HG03575 (cell line): ENCODE results near the gene SNAPC4.

Source experiments
- ATAC-seq: cut with Tn5 transposase; IDR thresholded peaks from one replicate; pipeline ENCODE4 v1.9.1; 2021; ENCODE audit not compliant: unreplicated experiment, insufficient number of reproducible peaks, low FRiP score; ENCODE audit errors: extremely low read depth

SNAPC4 gene

GRCh38 chr9:136395345-136396218, 4.4 kb downstream of the SNAPC4 start:
- no peak for ATAC-seq

GRCh38 chr9:136395020-136395340, 5.0 kb downstream of the SNAPC4 start:
- no peak for ATAC-seq

GRCh38 chr9:136394312-136395019, 5.5 kb downstream of the SNAPC4 start:
- no peak for ATAC-seq

DNA sequence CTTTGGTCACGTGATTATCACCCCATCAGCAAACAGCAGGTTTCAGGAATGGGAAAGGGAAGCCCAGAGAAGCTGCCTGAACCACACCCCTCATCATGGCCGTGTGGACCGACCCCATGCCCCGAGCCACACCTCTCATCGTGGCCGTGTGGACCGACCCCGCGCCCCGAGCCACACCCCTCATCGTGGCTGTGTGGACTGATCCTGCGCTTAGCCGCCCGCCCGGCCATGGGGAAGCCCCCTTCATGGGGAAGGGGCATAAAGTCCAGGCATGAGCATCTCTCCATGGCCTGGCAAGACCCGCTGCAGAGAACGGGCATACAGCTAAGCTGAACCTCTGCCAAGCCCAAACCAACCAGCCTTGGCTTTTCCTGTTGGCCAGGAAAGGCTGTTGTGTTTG, 6.4 kb downstream of the SNAPC4 start:
- no peak for ATAC-seq

GRCh38 chr9:136392538-136393449, 7.2 kb downstream of the SNAPC4 start:
- ATAC-seq = no peak

DNA sequence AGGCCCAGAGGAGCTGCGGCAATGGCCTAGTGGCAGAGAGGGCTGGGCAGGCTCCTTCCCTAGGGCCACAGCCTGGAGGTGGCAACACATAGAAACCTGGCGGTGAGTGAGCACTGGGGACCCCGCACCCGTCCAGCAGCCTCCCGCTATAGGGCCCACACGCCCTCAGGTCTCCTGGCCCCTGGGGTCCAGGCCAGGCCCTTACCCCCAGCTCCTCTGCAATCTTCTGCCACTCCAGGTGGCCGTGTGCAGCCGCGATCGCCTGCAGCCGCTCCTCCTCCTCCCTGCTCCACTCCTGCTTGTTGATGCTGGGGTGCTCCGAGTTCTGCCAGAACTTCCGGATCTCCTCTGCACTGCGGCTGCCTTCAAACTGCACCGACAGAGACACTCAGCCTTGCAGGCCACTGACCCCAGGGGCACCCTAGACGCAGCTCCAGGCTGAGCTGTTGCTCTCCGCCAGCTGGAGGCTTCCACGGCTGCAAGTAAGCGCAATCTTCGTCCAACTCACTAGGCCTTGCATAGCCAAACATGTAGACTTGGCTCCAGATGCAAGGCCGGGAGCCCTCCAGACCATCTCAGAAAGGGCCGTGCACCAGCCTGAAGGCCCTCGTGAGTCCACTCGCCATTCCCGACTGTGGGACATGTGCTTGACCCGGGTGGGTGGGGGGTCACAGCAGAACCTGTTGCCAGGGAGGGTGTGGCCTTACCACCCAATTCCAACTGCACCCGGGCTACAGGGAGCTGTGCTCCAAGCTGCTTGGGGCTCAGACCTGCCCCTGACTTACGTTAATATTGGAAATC, 8.0 kb downstream of the SNAPC4 start:
- no peak for ATAC-seq

DNA sequence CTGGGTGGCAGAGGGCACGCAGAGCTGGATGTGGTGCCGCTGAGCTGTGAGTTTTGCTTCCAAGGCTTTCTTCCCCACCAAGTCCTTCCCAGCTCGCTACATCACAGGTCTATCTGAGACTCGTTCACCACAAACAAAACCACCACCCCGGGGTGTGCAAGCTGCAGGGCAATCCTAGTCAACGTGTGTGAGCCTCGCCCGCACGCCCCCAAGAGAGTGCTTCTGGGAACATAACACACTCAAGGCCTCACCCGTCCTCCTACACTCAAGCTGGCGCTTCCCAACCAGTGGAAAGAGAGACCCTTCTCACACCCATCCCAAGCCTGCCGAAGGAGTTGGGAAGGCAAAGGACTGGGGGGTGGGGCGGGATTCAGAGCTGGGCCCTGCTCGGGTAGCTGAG, 10.6 kb downstream of the SNAPC4 start:
- ATAC-seq = no peak

DNA sequence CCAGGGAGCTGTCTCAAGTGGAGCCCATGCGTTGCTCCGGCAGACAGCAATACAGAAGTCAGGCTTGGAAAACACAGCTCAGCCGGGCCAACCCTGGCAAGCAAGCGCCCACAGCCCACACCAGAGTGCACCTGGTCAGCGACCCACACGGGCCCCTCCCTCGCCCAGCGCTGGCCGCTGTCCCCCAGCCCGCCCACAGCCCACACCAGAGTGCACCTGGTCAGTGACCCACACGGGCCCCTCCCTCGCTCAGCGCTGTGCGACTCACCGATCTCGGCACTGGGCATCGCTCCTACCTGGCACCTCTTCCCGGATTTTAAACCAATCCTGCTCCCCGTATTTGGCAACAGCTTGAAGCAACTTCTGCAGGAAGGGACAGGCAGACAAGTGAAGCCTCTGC, 12.8 kb downstream of the SNAPC4 start:
- no peak for ATAC-seq

GRCh38 chr9:136386018-136386417, 14.0 kb downstream of the SNAPC4 start:
- no peak for ATAC-seq

DNA sequence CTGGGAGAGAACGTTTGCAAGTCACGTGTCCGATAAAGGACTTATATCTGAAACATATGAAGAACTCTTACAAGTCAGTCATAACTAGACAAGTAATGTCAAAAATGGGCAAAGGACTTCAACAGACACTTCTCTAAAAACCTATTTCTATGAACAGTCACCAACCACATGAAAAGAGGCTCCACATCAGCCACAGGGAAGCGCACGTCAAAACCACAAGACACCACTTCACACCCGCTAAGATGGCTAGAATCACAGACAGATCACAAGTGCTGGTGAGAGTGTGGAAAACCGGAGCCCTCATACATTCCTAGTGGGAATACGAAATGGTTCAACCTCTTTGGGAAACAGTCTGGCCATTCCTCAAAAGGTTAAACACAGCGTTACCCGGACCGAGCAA, 15.0 kb downstream of the SNAPC4 start:
- no peak for ATAC-seq

DNA sequence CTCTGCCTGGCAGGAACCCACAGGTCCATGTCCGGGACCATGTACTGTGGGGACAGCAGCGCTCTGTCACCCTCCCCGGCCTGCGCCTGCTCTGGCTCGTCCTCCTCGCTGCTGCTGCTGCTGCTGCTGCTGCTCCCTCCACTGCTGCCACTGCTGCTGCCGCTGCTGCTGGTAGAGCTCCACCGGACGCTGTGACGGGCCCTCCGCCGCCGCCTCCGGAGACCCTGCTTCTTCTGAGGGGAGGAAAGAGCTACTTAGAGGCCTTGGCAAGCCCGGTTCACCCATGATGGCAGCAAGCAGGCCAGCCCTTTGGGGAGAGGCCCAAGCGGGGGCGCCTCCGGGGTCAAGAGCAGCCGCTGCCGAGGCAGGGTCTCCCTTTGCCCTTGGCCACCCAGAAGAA, 16.5 kb downstream of the SNAPC4 start:
- no peak for ATAC-seq

GRCh38 chr9:136381966-136382513, 17.9 kb downstream of the SNAPC4 start:
- no peak for ATAC-seq

- no peak for ATAC-seq
Measured at GRCh38 chr9:136381311-136381710, 18.7 kb downstream of the SNAPC4 start.

- ATAC-seq = no peak
Measured at GRCh38 chr9:136380381-136380780, 19.6 kb downstream of the SNAPC4 start.

DNA sequence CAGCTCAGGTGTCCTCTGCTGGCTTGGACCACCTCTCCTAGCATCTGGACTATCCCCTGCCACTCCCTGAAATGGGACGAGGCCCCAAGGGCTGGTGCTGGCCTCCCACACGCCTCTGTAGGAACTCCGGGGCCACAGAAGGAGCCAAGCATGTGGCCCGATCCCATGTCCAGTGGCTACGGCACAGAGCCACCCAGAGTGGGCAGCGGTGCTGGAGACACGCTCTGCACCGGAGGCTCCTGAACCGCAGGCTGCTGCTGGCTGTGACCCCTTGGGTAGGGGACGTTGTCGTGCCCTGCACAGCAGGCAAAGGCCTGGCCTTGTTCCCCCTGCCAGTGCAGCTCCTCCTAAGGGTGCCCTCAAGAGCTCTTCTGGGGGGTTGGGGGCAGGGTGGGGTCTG, 20.1 kb downstream of the SNAPC4 start:
- no peak for ATAC-seq

DNA sequence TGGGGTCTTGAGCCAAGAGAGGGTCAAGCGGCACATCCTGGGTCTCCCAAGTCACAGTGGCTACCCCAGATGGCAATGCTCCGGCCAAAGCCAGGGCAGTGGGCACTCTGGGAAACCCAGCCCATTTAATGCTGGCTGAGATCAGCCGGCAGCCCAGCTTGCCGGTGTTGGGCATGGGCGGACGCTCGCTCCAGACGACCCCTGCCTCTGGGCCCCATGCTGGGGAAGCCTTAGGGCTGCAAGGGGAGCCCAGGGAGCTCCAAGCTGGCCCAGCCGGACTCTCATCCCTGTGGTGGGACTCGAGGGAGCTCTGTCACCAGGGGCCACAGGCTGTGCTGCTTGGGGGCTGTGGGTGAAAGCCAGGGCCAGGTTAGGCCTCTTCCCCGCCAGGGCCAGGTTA, 20.6 kb downstream of the SNAPC4 start:
- no peak for ATAC-seq

- ATAC-seq = no peak
Measured at GRCh38 chr9:136379003-136379287, 21.0 kb downstream of the SNAPC4 start.

DNA sequence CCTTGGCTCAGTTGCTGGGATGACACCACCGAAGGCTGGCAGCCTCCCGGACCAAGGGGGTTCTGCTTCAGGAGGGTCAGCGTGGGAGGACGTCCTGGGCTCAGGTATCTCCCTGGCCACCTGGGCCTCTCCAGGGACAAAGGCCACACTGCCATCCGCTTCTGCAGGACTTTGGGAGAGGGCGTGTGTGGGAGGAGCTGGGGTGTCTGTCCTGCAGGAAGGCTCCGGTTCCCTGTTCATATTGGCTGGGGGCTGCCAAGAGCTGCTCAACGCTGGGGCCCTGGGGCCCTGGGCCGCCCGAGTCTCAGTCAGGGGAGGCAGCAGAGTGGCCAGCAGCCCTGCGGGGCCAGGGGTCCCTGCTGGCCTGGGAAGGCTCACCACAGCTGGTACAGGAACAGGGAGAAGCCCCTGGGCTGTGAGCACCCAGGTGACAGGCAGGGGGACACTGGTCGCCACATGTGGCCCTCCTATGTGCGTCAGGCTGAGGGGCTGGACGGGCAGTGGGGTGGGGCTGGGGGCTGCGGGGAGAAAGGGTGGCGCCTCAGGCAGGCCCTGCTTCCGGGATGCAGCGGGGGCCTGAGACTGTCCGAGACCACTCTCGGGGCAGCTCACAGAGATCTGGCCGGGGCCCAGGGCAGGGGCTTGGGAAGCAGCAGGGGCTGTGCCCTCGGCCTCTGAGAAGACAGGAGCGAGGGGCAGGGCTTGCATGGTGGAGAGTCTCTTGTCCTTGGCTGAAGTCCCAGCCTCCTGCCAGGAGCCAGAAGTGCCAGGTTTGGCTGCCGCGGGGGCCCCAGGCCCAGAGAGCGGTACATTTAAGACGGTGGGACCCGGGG, 21.6 kb downstream of the SNAPC4 start:
- ATAC-seq = no peak
